Uterus (tissue), 2 donors: ENCODE results near the gene SLC4A1AP.

Experiments used
- POLR2A ChIP-seq, 2 donors: fragments of 450-650 bp; IDR thresholded peaks; one replicate each; pipeline ENCODE4 v1.6.1; 2016; ENCODE audit warnings: antibody characterized with exemption in 2 of 2, mild to moderate bottlenecking in 1 of 2, moderate library complexity in 1 of 2
- TF ChIP-seq, protein P1 (sequence below), 4 experiments: fragments of 200-600 bp in 2 of 4; fragments of 450-650 bp in 2 of 4; sonication (generic) in 2 of 4; IDR thresholded peaks; one replicate each; pipeline ENCODE4 v1.5.1; 2016 to 2019; ENCODE audit warnings: antibody characterized with exemption in 4 of 4, mild to moderate bottlenecking in 2 of 4, moderate library complexity in 1 of 4

DNA sequence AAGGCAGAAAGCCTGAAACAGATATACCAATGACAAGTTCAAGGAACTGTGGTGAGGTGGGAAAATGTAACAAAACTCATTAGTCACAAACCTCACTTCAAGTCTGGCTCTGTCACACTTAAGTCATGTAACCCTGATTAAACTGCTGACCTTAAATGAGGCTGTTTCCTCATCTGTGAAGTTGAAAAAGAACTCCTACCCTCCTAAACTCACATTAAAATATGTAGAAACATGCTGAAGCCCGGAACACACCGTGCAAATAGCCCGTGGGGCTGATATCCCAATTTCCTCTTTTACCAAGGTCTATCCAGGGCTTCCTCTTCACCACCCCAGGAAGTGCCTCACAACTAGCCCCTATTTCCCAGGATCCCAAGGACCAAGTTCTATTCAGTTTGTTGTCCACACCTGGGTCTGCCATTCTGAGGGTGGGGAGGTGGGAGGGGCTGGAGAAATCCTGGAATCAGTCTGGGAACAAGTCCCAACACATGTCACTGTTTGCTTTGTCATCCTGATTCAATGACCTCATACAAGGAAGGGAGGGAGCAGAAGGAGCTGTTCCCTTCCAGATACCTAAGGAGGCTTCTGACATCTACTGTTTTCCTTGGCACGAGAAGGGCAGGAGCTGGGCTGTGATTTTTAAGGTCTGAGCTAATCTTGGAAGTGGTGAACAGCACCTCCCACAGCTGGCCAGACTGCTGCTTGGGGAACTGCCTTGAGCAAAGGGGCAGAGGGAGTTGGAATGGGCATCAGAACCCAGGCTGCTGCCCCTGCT, 42.3 kb downstream of the SLC4A1AP start:
- TF ChIP-seq, protein P1, sequence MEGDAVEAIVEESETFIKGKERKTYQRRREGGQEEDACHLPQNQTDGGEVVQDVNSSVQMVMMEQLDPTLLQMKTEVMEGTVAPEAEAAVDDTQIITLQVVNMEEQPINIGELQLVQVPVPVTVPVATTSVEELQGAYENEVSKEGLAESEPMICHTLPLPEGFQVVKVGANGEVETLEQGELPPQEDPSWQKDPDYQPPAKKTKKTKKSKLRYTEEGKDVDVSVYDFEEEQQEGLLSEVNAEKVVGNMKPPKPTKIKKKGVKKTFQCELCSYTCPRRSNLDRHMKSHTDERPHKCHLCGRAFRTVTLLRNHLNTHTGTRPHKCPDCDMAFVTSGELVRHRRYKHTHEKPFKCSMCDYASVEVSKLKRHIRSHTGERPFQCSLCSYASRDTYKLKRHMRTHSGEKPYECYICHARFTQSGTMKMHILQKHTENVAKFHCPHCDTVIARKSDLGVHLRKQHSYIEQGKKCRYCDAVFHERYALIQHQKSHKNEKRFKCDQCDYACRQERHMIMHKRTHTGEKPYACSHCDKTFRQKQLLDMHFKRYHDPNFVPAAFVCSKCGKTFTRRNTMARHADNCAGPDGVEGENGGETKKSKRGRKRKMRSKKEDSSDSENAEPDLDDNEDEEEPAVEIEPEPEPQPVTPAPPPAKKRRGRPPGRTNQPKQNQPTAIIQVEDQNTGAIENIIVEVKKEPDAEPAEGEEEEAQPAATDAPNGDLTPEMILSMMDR (IDR thresholded peaks at IDR 0.05) = no peak
- TF ChIP-seq POLR2A (IDR thresholded peaks at IDR 0.05) = peak; percentile 23 to 48
